Left ventricle myocardium inferior (tissue), 1 donor: Measurements from ENCODE around the gene EDIL3. TPM values are rescaled to one million over a fixed set of nuclear protein-coding genes. Genes with fewer than 3 reads are reported as not detected.

ENCODE experiments used
- DNase-seq: peaks from one replicate; pipeline ENCODE4 v3.0.0-alpha.2; 2020
- H3K27ac ChIP-seq: fragments of 200-600 bp; replicated peaks from 2 replicates; pipeline ENCODE4 v1.8.0; 2021
- H3K27me3 ChIP-seq: fragments of 200-600 bp; 2 replicates; pipeline ENCODE4 v1.8.0; 2021; ENCODE audit warnings: low read depth
- H3K36me3 ChIP-seq: fragments of 200-600 bp; 2 replicates; pipeline ENCODE4 v1.8.0; 2021
- H3K4me1 ChIP-seq: fragments of 200-600 bp; 2 replicates; pipeline ENCODE4 v1.8.0; 2021
- H3K4me3 ChIP-seq: fragments of 200-600 bp; 2 replicates; pipeline ENCODE4 v1.8.0; 2021; ENCODE audit warnings: mild to moderate bottlenecking, moderate library complexity
- H3K9me3 ChIP-seq: fragments of 200-600 bp; replicated peaks from 2 replicates; pipeline ENCODE4 v1.8.0; 2021
- CTCF ChIP-seq: fragments of 200-600 bp; IDR thresholded peaks from 2 replicates; pipeline ENCODE4 v1.8.0; 2021; ENCODE audit warnings: antibody characterized with exemption, mild to moderate bottlenecking, borderline replicate concordance
- intact Hi-C: fragments of 100-400 bp; cut with micrococcal nuclease; formaldehyde crosslinking; loops from one replicate; pipeline ENCODE4 v1.11.0; 2022
- total RNA-seq: library from RNA; stranded (reverse); fragmentation: NEBNext Ultra II Directional; extraction: Animal tissue kit (Norgen Biotek cat#: 25700); gene quantifications from one replicate; pipeline ENCODE4 v1.2.1, GENCODE V29; 2021
- donor health status: DM: no; HTN: yes; CAD: no; lungs with severe emphysema.

The EDIL3 gene
- total RNA-seq, 1 donor from 2014 or later, result 3.5 TPM

GRCh38 chr5:84419742-84420141 is 35.1 kb upstream of the EDIL3 start:
- Histone ChIP-seq H3K36me3 (no peaks in the 10 kb centered on the region), H3K27me3 (no peaks in the 10 kb centered on the region), H3K4me3 (no peak overlapping the region), H3K9me3 (peaks cover 36% of the 10 kb centered on the region), H3K27ac (no peak overlapping the region), H3K4me1 (no peaks in the 10 kb centered on the region)
- TF ChIP-seq CTCF, result no peak
- intact Hi-C loops, result no loop called here
- DNase-seq, result no peak

GRCh38 chr5:84411832-84412605 is 27.3 kb upstream of the EDIL3 start:
- H3K9me3 ChIP-seq, result peaks cover 14% of the 10 kb centered on the region
- no peak overlapping the region for H3K4me3 ChIP-seq
- TF ChIP-seq CTCF, result no peak
- DNase-seq, result no peak
- no peaks in the 10 kb centered on the region for H3K27me3 ChIP-seq
- intact Hi-C loops, result no loop called here
- no peak overlapping the region for H3K27ac ChIP-seq
- H3K4me1 ChIP-seq, result no peaks in the 10 kb centered on the region
- no peaks in the 10 kb centered on the region for H3K36me3 ChIP-seq

GRCh38 chr5:84406111-84406510 is 21.4 kb upstream of the EDIL3 start:
- Histone ChIP-seq H3K27ac (no peak overlapping the region), H3K4me1 (no peaks in the 10 kb centered on the region), H3K36me3 (no peaks in the 10 kb centered on the region), H3K4me3 (no peak overlapping the region), H3K9me3 (no peaks in the 10 kb centered on the region), H3K27me3 (no peaks in the 10 kb centered on the region)
- intact Hi-C loops, result no loop called here
- DNase-seq, result no peak
- TF ChIP-seq CTCF, result no peak

- intact Hi-C loops, result no loop called here
- Histone ChIP-seq H3K4me1 (no peaks in the 10 kb centered on the region), H3K27me3 (no peaks in the 10 kb centered on the region), H3K9me3 (no peaks in the 10 kb centered on the region), H3K27ac (no peak overlapping the region), H3K36me3 (no peaks in the 10 kb centered on the region), H3K4me3 (no peak overlapping the region)
- TF ChIP-seq CTCF, result no peak
- no peak for DNase-seq
Observed at GRCh38 chr5:84403773-84404172, 19.1 kb upstream of the EDIL3 start.

GRCh38 chr5:84397385-84397784 is 12.7 kb upstream of the EDIL3 start:
- H3K9me3 ChIP-seq, result no peaks in the 10 kb centered on the region
- no peaks in the 10 kb centered on the region for H3K36me3 ChIP-seq
- no peak overlapping the region for H3K27ac ChIP-seq
- H3K27me3 ChIP-seq, result no peaks in the 10 kb centered on the region
- no peak for TF ChIP-seq CTCF
- intact Hi-C loops, result no loop called here
- H3K4me3 ChIP-seq, result no peak overlapping the region
- DNase-seq, result no peak
- H3K4me1 ChIP-seq, result no peaks in the 10 kb centered on the region
